ENCODE results near the gene NCOA7.
"Not testable (repeated sequence)": the region's sequence is repeated elsewhere in the genome, so short reads cannot be mapped to it uniquely, and the experiment has no call there.

Gene NCOA7

GRCh38 chr6:125947615-125948014 is 156.9 kb downstream of the NCOA7 start:
- DNase-seq = no peak
- intact Hi-C loops (cut with DNase I) = no loop called here

GRCh38 chr6:125948455-125948854 is 157.7 kb downstream of the NCOA7 start:
- intact Hi-C loops (cut with DNase I) = no loop called here
- no peak for DNase-seq

GRCh38 chr6:125949069-125949468 is 158.3 kb downstream of the NCOA7 start:
- DNase-seq = no peak
- intact Hi-C loops (cut with DNase I) = no loop called here

- peak in 2 of 42 donors; percentile 19 to 23 for DNase-seq
- intact Hi-C loops (cut with DNase I) = loop anchor here (10.0 kb wide), 1 partner anchor 85 kb away; no protein-coding TSS in a partner anchor
Observed at GRCh38 chr6:125950293-125950692, 159.5 kb downstream of the NCOA7 start.

GRCh38 chr6:125950716-125951115 is 160.0 kb downstream of the NCOA7 start:
- intact Hi-C loops (cut with DNase I) = loop anchor here (10.0 kb wide), 1 partner anchor 86 kb away; no protein-coding TSS in a partner anchor
- DNase-seq = not testable (repeated sequence)

- no peak for DNase-seq
- intact Hi-C loops (cut with DNase I) = loop anchor here (10.0 kb wide), 1 partner anchor 87 kb away; no protein-coding TSS in a partner anchor
Observed at GRCh38 chr6:125951323-125951722, 160.6 kb downstream of the NCOA7 start.

- intact Hi-C loops (cut with DNase I) = loop anchor here (10.0 kb wide), 1 partner anchor 88 kb away; no protein-coding TSS in a partner anchor
- DNase-seq = peak in 1 of 42 donors; percentile 12
Observed at GRCh38 chr6:125952764-125953501, 162.2 kb downstream of the NCOA7 start.

- no peak for DNase-seq
- intact Hi-C loops (cut with DNase I) = loop anchor here (10.0 kb wide), 1 partner anchor 89 kb away; no protein-coding TSS in a partner anchor
Observed at GRCh38 chr6:125953502-125953875, 162.7 kb downstream of the NCOA7 start.

- DNase-seq = no peak
- intact Hi-C loops (cut with DNase I) = loop anchor here (10.0 kb wide), 1 partner anchor 90 kb away; no protein-coding TSS in a partner anchor
Observed at GRCh38 chr6:125954735-125955339, 164.1 kb downstream of the NCOA7 start.

GRCh38 chr6:125955973-125956372 is 165.2 kb downstream of the NCOA7 start:
- intact Hi-C loops (cut with DNase I) = loop anchor here (2.0 to 10.0 kb wide), 2 partner anchors 91 to 165 kb away; partner anchors contain the start of gene NCOA7
- DNase-seq = no peak

GRCh38 chr6:125956506-125957390 is 166.0 kb downstream of the NCOA7 start, which contains the start of gene HINT3:
Gene HINT3, plus strand, starts transcription at chr6:125956770. Its CDS starts 208 bp downstream, at chr6:125956978.
- intact Hi-C loops (cut with DNase I) = loop anchor here (2.0 to 10.0 kb wide), 2 partner anchors 92 to 166 kb away; partner anchors contain the start of gene NCOA7
- DNase-seq = peak; percentile 96 to 100 (median 98)

- intact Hi-C loops (cut with DNase I) = loop anchor here (2.0 to 10.0 kb wide), 2 partner anchors 93 to 167 kb away; partner anchors contain the start of gene NCOA7
Observed at GRCh38 chr6:125957391-125957693, 166.6 kb downstream of the NCOA7 start.

GRCh38 chr6:125957845-125958244 is 167.1 kb downstream of the NCOA7 start:
- intact Hi-C loops (cut with DNase I) = loop anchor here (2.0 to 10.0 kb wide), 2 partner anchors 93 to 167 kb away; partner anchors contain the start of gene NCOA7
- DNase-seq = peak in 24 of 42 donors; percentile 17 to 78 (median 48)

More at GRCh38 chr6:125957391-125957693, 166.6 kb downstream of the NCOA7 start:
- no peak for DNase-seq

- DNase-seq = no peak
- intact Hi-C loops (cut with DNase I) = loop anchor here (10.0 kb wide), 1 partner anchor 94 kb away; no protein-coding TSS in a partner anchor
Observed at GRCh38 chr6:125959041-125959440, 168.3 kb downstream of the NCOA7 start.

GRCh38 chr6:125961117-125961516 is 170.4 kb downstream of the NCOA7 start:
- DNase-seq = peak in 9 of 42 donors; percentile 8 to 54 (median 37)
- intact Hi-C loops (cut with DNase I) = no loop called here

- intact Hi-C loops (cut with DNase I) = no loop called here
- no peak for DNase-seq
Observed at GRCh38 chr6:125962900-125963497, 172.2 kb downstream of the NCOA7 start.

GRCh38 chr6:125963817-125964216 is 173.1 kb downstream of the NCOA7 start:
- intact Hi-C loops (cut with DNase I) = no loop called here
- DNase-seq = no peak

- no peak for DNase-seq
- intact Hi-C loops (cut with DNase I) = no loop called here
Observed at GRCh38 chr6:125966569-125966968, 175.8 kb downstream of the NCOA7 start.

All from head of caudate nucleus (tissue), 42 donors.